PC-3 (cell line): ENCODE measurements around the gene MAP3K20. TPM values are rescaled to one million over a fixed set of nuclear protein-coding genes. Genes with fewer than 3 reads are reported as not detected.

Experiments used
- ATAC-seq: fragments of 200-7000 bp; cut with Tn5 transposase; 2 replicates; pipeline ENCODE4 v1.9.1; 2020; ENCODE audit warnings: mild to moderate bottlenecking, moderate library complexity
- BruUV-seq: library from RNA; stranded (reverse); fragments of 400-500 nt; replicated peaks from 2 replicates; lab custom pipeline; 2021; lab: Mats Ljungman, UMichigan
- CTCF ChIA-PET: fragments of 300-600 bp; sonication (Branson Sonifier 250); formaldehyde crosslinking; loops from one replicate; lab custom pipeline; 2022; ENCODE audit warnings: antibody characterized with exemption; lab: Charles Lee
- POLR2A ChIA-PET: fragments of 300-600 bp; sonication (Branson Sonifier 250); formaldehyde crosslinking; loops from one replicate; lab custom pipeline; 2022; ENCODE audit warnings: antibody characterized with exemption; ENCODE audit not compliant: unreplicated experiment; lab: Charles Lee
- DNase-seq: peaks from one replicate; pipeline ENCODE4 v3.0.0-alpha.2; 2015
- H2AFZ ChIP-seq: fragments of 300-600 bp; sonication (generic); 2 replicates; pipeline ENCODE4 v1.6.0; 2016; ENCODE audit warnings: antibody characterized with exemption, low read length
- H3F3A ChIP-seq: fragments of 300-600 bp; sonication (generic); one replicate; pipeline ENCODE4 v1.6.0; 2017; ENCODE audit warnings: antibody characterized with exemption, low read length, control low read depth, mild to moderate bottlenecking; ENCODE audit not compliant: unreplicated experiment
- H3K27ac ChIP-seq: fragments of 300-600 bp; sonication (generic); 2 replicates; pipeline ENCODE4 v1.5.1; 2016; ENCODE audit warnings: mild to moderate bottlenecking, low read length
- H3K27me3 ChIP-seq: fragments of 300-600 bp; sonication (generic); 2 replicates; pipeline ENCODE4 v1.6.1; 2016; ENCODE audit warnings: low read length, mixed read lengths
- H3K36me3 ChIP-seq: fragments of 300-600 bp; sonication (generic); 2 replicates; pipeline ENCODE4 v1.6.1; 2016; ENCODE audit warnings: low read depth, mixed run types, low read length, mixed read lengths
- H3K4me1 ChIP-seq: fragments of 300-600 bp; sonication (generic); 2 replicates; pipeline ENCODE4 v1.5.1; 2016; ENCODE audit warnings: low read length; ENCODE audit not compliant: insufficient read depth
- H3K4me2 ChIP-seq: fragments of 300-600 bp; sonication (generic); 2 replicates; pipeline ENCODE4 v1.6.0; 2016; ENCODE audit warnings: low read length
- H3K4me3 ChIP-seq: fragments of 300-600 bp; sonication (generic); 2 replicates; pipeline ENCODE4 v1.5.1; 2016; ENCODE audit warnings: mild to moderate bottlenecking, low read length, mixed read lengths
- H3K79me2 ChIP-seq: fragments of 300-600 bp; sonication (generic); 2 replicates; pipeline ENCODE4 v1.6.1; 2017; ENCODE audit warnings: low read length, mixed read lengths
- H3K9ac ChIP-seq: fragments of 300-600 bp; sonication (generic); 2 replicates; pipeline ENCODE4 v1.6.0; 2016; ENCODE audit warnings: mild to moderate bottlenecking, low read length
- H3K9me2 ChIP-seq: fragments of 300-600 bp; sonication (generic); replicated peaks from 2 replicates; pipeline ENCODE4 v1.6.1; 2016; ENCODE audit warnings: mixed run types, low read length, mixed read lengths
- H3K9me3 ChIP-seq: fragments of 300-600 bp; sonication (generic); 2 replicates; pipeline ENCODE4 v1.6.1; 2016; ENCODE audit warnings: low read length, mixed read lengths
- H4K20me1 ChIP-seq: fragments of 300-600 bp; sonication (generic); 2 replicates; pipeline ENCODE4 v1.6.1; 2016; ENCODE audit warnings: low read length, mixed read lengths
- EZH2 ChIP-seq: fragments of 300-600 bp; sonication (generic); IDR thresholded peaks from one replicate; pipeline ENCODE4 v1.6.1; 2017; ENCODE audit warnings: antibody characterized with exemption, mild to moderate bottlenecking, low read length; ENCODE audit not compliant: unreplicated experiment
- EZH2phosphoT487 ChIP-seq: fragments of 300-600 bp; sonication (generic); IDR thresholded peaks from 2 replicates; pipeline ENCODE4 v1.6.1; 2018; ENCODE audit warnings: mild to moderate bottlenecking, antibody characterized with exemption, low read length, borderline replicate concordance
- intact Hi-C: fragments of 100-400 bp; cut with micrococcal nuclease; formaldehyde crosslinking; loops from 2 replicates; pipeline ENCODE4 v1.9.0; 2023
- total RNA-seq: library from RNA; depleted of rRNA; stranded (reverse); fragments of >200 nt; gene quantifications from 2 replicates; pipeline ENCODE4 v1.2.3, GENCODE V29; 2014
- TF ChIP-seq, protein P1 (sequence below): fragments of 300-600 bp; sonication (generic); conservative IDR thresholded peaks from 2 replicates; pipeline ENCODE4 v1.5.1; 2017; ENCODE audit warnings: antibody characterized with exemption, low read depth, mild to moderate bottlenecking, low read length

Gene MAP3K20
- total RNA-seq, 1 experiment from 2014 or later = 29.8 TPM

DNA sequence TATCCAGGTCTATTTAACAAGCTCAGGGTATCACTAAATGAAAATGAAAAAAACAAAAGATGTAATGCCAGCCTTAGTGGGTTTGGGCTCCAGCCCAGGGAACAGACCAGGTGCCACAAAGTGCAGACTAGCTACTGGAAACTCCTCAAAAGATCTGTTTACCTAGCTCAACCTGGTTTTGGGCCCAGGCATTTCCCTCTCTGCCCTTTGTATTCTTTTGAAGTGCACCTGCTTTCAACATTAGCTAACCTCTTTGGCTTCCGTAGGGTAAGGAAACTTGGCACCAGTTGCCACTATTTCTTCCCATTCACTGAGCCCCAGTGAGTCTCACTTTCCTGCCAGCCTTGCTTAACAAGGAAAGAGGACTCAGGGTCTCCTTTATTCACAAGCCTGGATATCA, 155.4 kb downstream of the MAP3K20 start:
- no peak for DNase-seq
- Histone ChIP-seq H3K79me2 (no peaks in the 10 kb centered on the region), H3F3A (no peaks in the 10 kb centered on the region), H3K9ac (no peak overlapping the region), H3K27ac (no peak overlapping the region), H2AFZ (no peak overlapping the region), H3K9me3 (no peaks in the 10 kb centered on the region), H3K4me1 (no peaks in the 10 kb centered on the region), H3K4me2 (no peak overlapping the region), H3K4me3 (no peak overlapping the region), H3K27me3 (no peaks in the 10 kb centered on the region), H3K36me3 (no peaks in the 10 kb centered on the region), H4K20me1 (no peaks in the 10 kb centered on the region), H3K9me2 (no peaks in the 10 kb centered on the region)
- POLR2A ChIA-PET = no interaction called here
- ATAC-seq = no peak
- intact Hi-C loops = no loop called here
- BruUV-seq = no TSS peak
- TF ChIP-seq EZH2phosphoT487 = no peak
- TF ChIP-seq EZH2 = no peak
- TF ChIP-seq, protein P1, sequence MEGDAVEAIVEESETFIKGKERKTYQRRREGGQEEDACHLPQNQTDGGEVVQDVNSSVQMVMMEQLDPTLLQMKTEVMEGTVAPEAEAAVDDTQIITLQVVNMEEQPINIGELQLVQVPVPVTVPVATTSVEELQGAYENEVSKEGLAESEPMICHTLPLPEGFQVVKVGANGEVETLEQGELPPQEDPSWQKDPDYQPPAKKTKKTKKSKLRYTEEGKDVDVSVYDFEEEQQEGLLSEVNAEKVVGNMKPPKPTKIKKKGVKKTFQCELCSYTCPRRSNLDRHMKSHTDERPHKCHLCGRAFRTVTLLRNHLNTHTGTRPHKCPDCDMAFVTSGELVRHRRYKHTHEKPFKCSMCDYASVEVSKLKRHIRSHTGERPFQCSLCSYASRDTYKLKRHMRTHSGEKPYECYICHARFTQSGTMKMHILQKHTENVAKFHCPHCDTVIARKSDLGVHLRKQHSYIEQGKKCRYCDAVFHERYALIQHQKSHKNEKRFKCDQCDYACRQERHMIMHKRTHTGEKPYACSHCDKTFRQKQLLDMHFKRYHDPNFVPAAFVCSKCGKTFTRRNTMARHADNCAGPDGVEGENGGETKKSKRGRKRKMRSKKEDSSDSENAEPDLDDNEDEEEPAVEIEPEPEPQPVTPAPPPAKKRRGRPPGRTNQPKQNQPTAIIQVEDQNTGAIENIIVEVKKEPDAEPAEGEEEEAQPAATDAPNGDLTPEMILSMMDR = no peak
- CTCF ChIA-PET = no interaction called here

- no peak overlapping the region for H3K4me3 ChIP-seq
- H3K4me1 ChIP-seq = no peaks in the 10 kb centered on the region
- ATAC-seq (no peak), DNase-seq (no peak)
- no peaks in the 10 kb centered on the region for H4K20me1 ChIP-seq
- H3K79me2 ChIP-seq = no peaks in the 10 kb centered on the region
- CTCF ChIA-PET = no interaction called here
- intact Hi-C loops = no loop called here
- no peaks in the 10 kb centered on the region for H3K36me3 ChIP-seq
- no peak overlapping the region for H3K9ac ChIP-seq
- no peaks in the 10 kb centered on the region for H3F3A ChIP-seq
- H3K4me2 ChIP-seq = no peak overlapping the region
- H3K9me3 ChIP-seq = no peaks in the 10 kb centered on the region
- H3K27me3 ChIP-seq = no peaks in the 10 kb centered on the region
- no peak overlapping the region for H3K27ac ChIP-seq
- H3K9me2 ChIP-seq = no peaks in the 10 kb centered on the region
- no TSS peak for BruUV-seq
- H2AFZ ChIP-seq = no peak overlapping the region
- no peak for TF ChIP-seq EZH2
- TF ChIP-seq, protein P1 = no peak
- TF ChIP-seq EZH2phosphoT487 = no peak
- POLR2A ChIA-PET = no interaction called here
These were observed 155.8 kb downstream of the MAP3K20 start for GRCh38 chr2:173231465-173231864.

- H3K27me3 ChIP-seq = no peaks in the 10 kb centered on the region
- H4K20me1 ChIP-seq = no peaks in the 10 kb centered on the region
- H3K9me3 ChIP-seq = no peaks in the 10 kb centered on the region
- DNase-seq = no peak
- CTCF ChIA-PET = no interaction called here
- H3K9ac ChIP-seq = no peak overlapping the region
- intact Hi-C loops = no loop called here
- no peak overlapping the region for H3K4me3 ChIP-seq
- H3K36me3 ChIP-seq = no peaks in the 10 kb centered on the region
- H3K79me2 ChIP-seq = no peaks in the 10 kb centered on the region
- no peak overlapping the region for H3K4me2 ChIP-seq
- ATAC-seq = no peak
- H3K4me1 ChIP-seq = no peaks in the 10 kb centered on the region
- H2AFZ ChIP-seq = no peak overlapping the region
- no TSS peak for BruUV-seq
- H3K9me2 ChIP-seq = no peaks in the 10 kb centered on the region
- POLR2A ChIA-PET = no interaction called here
- H3K27ac ChIP-seq = no peak overlapping the region
- H3F3A ChIP-seq = no peaks in the 10 kb centered on the region
- TF ChIP-seq EZH2 = no peak
- TF ChIP-seq EZH2phosphoT487 = no peak
- TF ChIP-seq, protein P1 = no peak
These were observed 157.5 kb downstream of the MAP3K20 start for GRCh38 chr2:173232956-173233744.
